Activated CD4-positive, CD25-positive, alpha-beta regulatory T cell (primary cell): ENCODE results near the gene NRK.
"Not testable (repeated sequence)": the region's sequence is repeated elsewhere in the genome, so short reads cannot be mapped to it uniquely, and the experiment has no call there.

Source experiments
- DNase-seq, 4 experiments: peaks; one replicate each; lab custom pipeline; 2025; lab: John Stamatoyannopoulos, UW

NRK gene

DNA sequence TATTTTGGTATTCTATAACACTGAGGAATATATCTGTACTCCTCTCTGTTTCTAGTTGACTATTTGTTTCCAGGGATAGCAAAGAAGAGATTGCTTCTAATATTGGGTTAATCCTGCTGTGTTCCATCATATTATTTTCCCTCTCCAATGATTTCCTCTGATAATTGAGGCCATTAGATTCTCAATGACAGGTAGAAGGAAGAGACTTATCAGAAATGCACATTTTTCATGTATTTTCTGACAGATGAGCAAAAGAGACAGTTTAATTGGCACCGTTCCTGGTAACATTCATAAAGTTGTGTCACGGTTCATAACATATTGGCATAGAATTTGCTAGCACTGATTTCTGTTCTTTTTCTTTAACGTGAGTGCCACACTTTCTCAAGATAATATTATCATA lies 58.2 kb downstream of the NRK start:
- DNase-seq, result no peak

DNA sequence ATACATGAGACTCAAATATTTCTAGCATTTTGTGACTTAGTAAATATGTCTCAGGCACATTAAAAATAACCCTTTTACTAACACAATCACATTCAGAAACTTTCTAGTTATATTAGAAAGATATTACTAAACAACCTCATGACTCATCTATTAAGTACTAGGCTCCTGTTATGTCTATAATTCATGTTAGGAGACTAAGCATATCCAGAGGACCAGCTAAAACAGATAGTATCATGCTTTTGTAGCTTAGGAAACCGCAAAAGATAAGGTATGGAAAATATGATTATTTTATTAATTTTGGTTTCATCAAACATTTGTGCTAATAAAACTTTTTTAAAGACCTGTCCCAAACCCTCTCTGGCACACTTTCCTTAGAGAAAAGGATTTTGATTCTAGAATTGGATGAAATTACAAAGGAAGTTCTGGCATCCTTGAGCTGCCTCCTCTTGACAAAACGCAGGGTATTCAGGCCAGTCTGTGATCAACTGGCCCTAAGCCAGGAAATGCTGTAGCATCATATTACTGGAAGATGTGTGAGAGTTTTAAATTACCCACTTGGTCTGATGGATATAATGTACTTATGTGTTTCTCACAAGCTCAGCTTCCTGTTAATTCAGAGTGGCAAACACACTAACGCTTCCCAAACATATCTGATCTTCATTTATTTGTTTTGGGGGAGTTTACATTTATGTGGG lies 60.4 kb downstream of the NRK start:
- DNase-seq, result no peak

DNA sequence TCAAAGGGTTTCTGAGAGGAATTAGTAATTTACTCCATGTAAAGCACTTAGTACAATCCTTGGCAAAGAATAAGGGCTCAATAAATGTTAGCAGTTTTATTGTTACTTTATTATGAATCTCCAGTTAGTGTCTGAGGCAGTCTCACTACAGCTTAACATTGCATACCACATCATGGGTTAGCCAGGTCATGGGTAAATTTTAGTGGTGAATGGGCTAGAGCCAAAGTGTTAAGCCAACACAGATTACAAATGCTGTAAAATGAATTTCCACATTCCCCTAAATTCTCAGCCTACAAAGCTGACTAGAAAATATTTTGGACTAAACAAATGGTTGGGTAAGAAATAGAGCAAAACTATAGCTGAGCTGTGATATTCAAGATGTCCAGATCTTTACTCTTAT lies 72.4 kb downstream of the NRK start:
- no peak for DNase-seq

DNA sequence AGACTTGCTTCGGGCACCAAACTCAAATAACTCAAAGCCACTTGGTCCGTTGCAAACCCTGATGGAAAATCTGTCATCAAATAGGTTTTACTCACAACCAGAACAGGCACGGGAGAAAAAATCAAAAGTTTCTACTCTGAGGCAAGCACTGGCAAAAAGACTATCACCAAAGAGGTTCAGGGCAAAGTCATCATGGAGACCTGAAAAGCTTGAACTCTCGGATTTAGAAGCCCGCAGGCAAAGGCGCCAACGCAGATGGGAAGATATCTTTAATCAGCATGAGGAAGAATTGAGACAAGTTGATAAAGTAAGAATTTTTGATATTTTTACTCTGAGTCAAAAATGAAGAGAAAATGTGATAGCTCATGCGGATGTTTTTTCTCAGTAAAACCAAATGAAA lies 87.2 kb downstream of the NRK start:
- DNase-seq, result no peak

DNA sequence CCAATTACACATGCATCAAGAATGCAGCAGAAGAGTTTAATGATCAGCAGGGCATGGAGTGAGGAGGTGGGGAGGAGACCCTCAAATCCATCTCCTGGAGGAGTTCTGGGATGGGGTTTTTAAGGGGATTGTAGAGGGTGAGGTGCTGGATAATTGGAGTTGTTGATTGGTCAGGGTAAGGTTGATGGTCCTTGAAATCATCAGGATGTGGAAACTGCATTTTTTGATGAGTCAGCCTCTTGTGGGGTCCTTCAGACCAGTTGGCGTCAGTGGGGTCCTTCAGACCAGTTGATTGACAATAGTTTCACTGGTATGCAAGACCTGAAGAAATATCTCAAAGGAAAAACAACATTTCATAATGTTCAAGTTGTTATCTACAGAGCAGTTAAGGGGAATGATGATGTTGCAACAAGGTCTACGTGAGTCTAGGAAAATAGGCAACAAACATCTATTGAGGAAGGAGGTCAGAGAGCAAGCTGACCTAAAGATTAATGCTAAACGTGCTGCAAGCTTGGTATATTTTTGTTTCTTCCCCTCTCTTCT lies 88.3 kb downstream of the NRK start:
- no peak for DNase-seq

DNA sequence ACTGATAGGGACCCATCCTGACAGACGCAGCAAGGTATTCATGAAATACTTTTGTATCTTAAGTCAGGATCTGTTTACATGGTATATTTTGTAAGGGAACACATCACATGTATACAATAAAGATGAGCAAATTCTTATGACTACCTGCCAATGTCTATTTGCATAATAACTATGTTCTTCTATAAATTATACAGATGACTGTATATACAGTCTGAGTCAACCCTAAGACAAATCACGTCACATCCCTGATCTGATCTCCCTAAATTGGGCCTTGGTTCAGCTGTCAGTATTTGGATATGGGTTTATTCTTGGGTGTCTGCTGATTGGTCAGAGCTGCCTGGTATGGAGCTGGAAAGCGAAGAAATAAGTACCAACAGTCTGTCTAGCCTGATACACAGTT lies 122.9 kb downstream of the NRK start:
- no peak for DNase-seq

DNA sequence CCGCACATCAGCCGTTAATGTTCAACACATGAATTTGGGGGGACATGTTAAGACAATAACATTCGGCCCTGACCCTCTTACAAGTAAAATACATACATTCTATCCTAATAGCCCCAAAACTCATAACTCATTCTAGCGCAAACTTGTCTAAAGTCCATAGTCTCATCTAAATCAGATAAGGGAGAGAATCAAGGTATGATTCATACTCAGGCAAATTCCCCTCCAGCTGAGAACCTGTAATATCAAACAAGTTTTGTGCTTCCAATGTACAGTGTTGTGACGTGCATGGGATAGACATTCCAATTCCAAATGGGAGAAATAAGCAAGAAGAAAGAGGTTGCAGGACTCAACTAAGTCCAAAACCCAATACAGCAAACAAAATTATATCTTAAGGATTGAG lies 147.1 kb downstream of the NRK start:
- no peak for DNase-seq

DNA sequence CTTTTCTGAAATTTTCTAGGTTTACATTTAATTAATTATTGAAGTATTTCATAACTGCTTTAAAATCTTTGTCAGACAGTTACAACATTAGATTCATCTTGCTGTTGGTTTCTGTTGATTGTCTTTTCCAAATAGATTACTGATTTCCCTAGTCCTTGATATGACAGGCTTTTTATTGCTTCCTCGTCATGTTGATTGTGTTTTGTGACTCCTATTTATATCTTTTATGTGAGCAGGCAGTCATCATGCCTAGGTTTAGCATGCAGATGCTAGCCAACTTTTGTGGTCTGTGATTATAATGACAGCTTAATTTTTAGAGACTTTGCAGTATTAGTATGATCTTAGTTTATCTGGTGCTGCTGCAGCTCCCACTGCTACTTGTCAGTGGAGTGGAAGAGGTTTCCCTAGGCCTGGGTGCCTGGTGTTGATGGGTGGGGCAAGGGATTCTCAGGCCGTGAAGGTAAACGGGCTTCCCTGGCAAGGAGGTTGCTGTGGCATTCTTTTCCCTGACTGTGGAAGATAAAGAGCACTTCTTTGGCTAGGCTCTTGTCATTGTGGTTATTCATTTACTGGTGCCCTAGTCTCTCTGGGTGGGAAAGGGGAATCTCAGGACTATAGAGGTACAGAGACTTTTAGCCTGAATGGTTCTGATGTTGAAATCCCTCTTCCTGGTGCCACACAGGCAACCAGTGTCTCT lies 150.5 kb downstream of the NRK start:
- no peak for DNase-seq

DNA sequence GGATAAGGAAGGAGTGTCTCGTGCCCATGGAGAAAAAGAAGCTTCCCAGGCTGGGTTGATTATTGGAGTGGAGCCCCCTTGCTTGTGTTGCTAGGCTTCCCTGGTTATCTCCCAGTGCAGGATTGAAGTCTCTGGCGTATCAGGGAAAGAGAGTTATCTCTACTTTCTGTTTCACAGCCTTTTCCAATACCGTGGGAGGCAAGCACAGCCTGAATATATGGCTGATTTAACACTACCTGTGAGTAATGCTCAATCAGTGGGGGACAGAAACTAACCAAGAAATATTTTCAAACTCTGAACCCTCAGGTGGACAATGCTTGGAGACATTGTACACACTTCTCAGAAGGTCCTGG lies 151.0 kb downstream of the NRK start:
- no peak for DNase-seq

DNA sequence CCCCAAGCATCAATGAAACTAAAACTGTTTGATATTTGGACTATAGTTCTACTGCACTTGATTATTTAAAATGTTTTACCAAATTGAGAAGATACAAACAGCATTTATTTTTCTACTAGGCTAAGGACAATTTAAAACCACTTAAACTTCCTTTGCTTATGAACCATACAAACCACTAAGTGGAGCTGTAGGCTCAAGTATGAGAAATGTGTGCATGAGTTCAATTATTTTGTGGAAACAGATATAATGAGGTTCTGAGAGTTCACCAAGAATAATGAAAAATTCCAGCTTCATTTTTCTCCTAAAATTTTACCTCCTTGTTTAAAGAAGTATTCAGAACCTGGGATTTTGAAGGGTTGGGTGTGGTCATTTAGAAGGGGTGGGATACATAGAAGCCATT lies 153.0 kb downstream of the NRK start:
- DNase-seq, result no peak

DNA sequence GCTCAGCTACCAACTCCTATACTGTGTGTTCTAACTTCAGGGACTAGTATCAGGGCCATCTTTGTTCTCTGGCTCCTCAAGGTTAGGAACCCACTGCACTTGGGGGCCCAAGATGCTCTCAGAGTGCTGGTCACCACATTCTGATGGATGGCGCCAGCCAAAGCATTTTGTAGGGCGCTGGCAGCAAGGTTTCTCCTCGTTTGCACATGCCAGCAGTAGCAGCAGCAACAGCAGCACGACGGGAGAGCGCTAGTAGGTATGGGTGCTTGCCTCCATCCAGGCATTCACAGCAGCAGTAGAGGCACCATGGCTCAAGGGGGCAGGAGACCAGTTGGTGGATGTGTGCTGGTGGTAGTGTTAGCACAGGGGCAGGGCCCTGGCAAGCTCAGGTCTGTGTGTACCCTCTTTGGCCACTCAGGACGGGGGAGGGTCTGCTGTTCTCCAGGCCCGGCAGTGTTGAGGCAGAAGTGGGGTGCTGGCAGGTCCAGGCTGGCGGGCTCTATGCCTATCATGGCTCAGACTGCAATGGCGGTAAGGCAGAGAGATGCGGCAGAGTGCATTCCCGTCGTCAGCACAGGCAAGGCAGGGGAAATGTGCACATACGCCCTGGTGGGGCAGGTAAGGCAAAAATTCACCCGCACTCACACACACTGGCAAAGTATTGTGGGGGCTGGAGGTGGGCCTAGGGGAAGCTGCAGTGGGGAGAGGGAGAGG lies 159.6 kb downstream of the NRK start:
- DNase-seq, result no peak

DNA sequence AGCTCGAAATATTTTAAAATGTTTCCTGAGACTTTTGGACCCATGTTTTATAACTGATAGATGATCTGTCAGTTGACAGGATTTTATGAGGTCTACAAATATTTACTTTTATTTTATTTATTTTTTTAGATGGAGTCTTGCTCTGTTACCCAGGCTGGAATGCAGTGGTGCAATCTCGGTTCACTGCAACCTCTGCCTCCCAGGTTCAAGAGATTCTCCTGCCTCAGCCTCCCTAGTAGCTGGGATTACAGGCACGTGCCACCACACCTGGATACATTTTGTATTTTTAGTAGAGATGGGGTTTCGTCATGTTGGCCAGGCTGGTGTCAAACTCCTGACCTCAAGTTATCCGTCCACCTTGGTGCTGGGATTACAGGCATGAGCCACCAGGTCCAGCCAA lies 166.1 kb downstream of the NRK start:
- DNase-seq, result not testable (repeated sequence)

DNA sequence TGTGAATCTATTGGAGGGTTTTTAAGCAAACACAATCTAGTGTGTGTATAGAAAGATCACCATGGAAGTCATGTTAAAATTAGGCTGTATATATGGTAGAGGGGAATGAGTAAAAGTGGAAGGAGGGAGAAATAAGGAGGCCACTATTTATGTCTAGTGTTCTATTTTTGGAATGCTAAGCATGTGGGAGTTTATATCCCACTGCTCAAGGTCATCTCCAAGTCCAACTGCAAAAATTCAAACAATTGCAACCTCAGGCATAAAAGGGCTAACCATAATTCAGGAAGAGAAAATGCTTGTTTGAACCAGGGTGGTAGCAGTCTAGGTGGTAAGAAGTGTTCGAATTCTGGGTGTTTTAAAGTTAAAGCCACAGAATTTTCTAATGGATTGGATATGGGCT lies 177.0 kb downstream of the NRK start:
- DNase-seq, result no peak

DNA sequence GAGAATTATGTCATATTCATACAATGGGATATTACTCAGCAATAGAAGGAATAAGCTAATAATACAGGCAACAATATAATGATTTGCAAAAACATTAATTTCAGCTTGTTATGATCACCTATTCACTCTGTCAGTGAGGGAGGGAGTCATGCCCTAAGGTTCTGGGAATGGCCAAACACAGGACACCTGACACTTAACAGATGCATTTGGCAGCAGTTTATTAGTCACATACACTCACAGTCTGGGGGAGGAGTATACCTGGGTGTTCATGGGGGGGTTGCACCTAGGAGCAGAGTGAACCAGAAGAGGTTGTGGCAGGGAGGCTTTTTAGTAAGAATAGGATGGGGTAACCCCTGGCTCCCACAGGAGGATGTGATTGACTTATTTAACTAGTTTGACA lies 177.9 kb downstream of the NRK start:
- DNase-seq, result no peak

DNA sequence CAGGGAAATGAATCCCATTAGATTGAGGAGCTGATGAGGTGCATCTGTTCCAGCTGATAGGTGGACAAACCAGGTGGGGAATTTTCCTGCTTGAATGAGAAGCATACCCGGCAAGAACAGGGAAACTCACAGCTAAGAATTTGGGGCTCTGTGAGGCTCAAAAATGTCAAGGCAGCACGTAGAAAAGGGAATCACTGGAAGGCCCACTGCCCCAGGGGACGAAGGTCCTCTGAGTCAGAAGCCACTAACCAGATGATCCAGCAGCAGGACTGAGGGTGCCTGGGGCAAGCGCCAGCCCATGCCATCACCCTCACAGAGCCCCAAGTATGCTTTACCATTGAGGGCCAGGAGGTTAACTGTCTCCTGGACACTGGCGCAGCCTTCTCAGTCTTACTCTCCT lies 178.3 kb downstream of the NRK start:
- not testable (repeated sequence) for DNase-seq

DNA sequence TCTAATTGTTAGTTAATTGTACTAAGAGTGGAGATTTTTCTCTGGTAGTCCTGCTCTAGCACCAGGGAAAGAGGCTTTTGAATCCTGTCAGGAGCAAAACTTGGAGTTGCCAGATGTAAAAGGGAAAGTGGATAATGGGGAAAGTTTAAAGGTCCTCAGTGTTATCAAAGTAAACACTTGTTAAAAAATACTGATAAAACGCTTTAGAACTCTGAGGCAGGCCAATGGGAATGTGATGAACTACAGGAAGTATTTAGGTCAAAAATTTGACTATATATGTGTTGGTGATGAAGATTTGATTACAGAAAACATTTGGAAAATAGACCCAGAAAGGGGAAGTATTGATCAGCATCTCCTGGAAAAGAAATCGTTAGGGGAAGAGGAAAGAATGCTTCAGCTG lies 183.3 kb downstream of the NRK start:
- DNase-seq, result no peak

DNA sequence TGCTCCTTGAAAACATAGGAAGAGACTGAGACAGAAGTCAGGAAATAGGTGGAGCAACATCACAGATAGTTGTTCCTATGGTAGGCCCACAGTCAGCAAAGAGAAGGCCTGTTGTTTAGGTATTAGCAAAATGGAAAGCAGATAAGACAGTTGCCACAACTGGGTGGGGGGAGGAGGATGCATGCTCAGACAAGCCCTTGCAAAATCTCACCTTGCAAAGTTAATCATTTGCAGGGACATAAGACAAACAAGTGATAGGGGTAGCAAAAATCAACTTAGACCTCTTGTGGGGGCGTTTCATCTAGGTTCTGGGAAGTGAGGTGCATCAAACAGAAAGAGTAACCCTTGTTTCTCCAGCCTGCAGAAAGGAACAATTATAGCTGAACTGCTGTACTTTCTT lies 185.5 kb downstream of the NRK start:
- no peak for DNase-seq
